ENCODE results near the gene SARNP.

SARNP gene

GRCh38 chr12:55738123-55739024, 79.2 kb downstream of the SARNP start:
- peak; percentile 94 for DNase-seq

DNA sequence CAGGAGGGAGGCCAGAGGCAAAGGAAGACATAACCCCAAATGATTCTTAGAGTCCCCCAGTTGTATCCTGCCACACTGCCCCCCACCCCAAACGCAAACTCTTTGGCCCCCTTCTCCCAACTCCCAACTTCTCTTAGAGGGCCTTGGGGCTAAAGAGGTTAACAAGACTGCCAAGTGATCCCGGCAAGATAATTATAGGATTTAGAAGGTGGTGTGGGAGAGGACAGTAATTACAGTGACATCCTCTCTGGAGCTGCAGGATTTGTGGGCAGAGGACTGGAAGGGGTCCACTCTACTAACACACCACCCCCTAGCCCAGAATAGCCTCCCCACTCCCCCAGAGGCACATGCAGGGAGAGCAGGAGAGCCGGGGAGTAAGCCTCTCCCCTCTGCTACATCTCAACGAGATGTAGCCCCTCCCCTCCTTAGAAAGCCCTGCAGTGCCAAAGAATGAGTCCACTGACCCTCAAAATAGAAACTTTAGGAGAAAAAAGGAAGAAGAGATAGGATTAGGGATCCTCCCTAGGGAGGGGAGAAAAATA, 79.9 kb downstream of the SARNP start:
- DNase-seq, result no peak

GRCh38 chr12:55736780-55737580, 80.5 kb downstream of the SARNP start:
- peak; percentile 67 for DNase-seq

- no peak for DNase-seq
Measured at GRCh38 chr12:55736076-55736475, 81.4 kb downstream of the SARNP start.

GRCh38 chr12:55734595-55734994, 82.9 kb downstream of the SARNP start:
- DNase-seq, result no peak

DNA sequence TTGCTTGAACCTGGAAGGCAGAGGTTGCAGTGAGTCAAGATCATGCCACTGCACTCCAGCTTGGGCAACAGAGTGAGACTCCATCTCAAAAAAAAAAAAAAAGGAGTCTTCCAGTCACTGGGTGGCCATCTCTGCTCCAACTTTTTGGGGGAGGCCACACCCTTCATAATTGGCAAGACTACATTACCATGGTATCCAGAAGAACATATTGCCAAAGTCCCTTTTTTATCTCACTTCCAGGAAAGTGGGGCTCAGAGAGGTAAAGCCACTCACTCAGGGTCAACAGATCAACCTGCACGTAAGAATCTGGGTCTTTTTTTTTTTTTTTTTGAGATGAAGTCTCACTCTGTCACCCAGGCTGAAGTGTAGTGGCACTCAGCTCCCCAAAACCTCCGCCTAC, 83.7 kb downstream of the SARNP start:
- DNase-seq, result no peak

- no peak for DNase-seq
Measured at GRCh38 chr12:55733021-55733555, 84.4 kb downstream of the SARNP start.

- no peak for DNase-seq
Measured at GRCh38 chr12:55732288-55732687, 85.2 kb downstream of the SARNP start.

GRCh38 chr12:55729819-55730818, 87.4 kb downstream of the SARNP start:
- DNase-seq, result peak; percentile 89

- DNase-seq, result peak; percentile 92
Measured at GRCh38 chr12:55728939-55729818, 88.3 kb downstream of the SARNP start, which contains the start of gene CD63. Gene CD63, minus strand, starts transcription at chr12:55729009. Its CDS starts 668 bp downstream, at chr12:55728341.

DNA sequence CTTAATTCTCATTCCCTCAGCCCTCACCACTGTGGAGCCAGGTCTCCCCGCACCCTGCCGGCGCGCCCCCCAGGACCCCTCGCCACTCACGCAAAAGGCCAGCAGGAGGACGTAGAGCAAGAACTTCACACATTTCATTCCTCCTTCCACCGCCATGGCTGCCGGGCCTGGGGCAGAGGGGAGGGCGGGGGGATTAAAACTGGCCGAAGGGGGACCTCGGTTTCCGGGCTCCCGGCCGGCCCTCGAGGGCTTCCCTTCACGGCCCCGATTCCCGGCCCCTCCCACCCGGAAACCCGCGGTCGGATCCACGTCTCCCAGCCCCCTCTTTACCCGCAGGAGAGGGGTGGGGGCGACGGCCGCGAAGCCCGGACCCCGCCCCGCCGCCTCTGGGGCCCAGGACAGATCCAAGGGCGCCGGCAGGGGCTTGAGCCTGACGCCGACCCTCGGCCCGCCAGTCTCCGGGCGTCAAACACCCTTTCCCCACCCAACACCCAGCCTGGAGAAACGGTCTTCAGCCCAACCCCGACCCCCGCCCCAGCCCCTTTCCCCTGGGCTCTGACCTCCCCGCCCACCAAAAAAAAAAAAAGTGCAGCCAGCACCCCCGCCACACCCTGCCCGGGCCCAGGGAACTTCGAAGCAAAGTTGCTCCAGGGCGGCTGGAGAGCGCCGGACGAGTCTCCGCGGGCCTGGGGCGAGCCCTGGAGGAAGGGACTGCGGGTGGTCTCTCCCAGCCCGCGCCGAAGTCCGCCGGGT, 89.2 kb downstream of the SARNP start:
- DNase-seq, result peak; percentile 73

GRCh38 chr12:55727643-55728185, 89.8 kb downstream of the SARNP start:
- DNase-seq, result no peak

DNA sequence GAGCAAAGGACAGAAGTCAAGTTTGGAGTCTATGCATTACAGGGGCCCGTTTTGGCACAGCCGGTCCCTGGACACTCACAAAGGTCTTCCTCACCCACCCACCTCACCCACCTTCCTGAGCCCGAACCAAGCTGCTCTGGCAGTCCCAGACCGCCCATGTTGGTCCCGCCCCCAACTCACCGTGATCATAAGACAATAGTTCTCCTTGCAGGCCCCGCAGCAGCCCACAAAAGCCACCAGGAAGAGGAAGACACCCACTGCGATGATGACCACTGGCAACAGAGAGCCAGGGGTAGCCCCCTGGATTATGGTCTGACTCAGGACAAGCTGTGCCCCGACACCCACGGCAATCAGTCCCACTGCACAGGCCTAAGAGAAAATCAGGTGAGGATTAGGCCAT, 90.6 kb downstream of the SARNP start:
- DNase-seq, result no peak

DNA sequence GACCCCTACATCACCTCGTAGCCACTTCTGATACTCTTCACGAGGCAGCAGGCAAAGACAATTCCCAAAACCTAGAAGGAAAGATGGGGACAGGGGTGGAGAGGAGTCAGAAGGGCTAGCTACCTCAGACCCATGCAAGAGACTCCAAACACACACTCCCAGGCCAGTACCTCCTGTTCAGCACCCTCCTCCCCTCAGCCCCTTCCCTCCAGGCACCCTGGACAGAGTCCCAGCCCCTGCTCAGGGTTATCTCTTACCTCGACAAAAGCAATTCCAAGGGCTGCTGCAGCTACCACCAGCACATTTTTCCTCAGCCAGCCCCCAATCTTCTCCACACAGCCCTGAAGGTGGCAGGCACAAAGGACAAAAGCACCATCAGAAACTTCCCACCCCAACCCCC, 92.0 kb downstream of the SARNP start:
- no peak for DNase-seq

DNA sequence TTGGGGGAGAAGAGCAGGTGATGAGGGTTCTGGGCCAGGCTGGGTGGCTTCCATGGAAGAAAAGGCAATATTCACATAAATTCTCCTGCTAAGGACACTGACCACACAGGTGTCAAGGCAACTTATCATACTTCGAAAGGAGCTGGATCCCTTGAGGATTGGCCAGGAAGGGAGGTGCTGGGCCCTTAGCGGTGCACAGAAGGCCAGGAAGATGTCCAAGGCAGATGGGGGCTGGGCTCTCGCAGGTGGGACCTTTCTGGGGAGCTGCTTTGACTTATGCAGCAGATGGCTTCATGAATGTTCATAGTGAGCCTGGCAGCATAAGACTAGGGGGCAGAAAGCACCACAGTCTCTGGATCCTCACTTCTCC, 92.6 kb downstream of the SARNP start:
- DNase-seq, result no peak

GRCh38 chr12:55724226-55724939, 93.1 kb downstream of the SARNP start:
- DNase-seq, result no peak

- no peak for DNase-seq
Measured at GRCh38 chr12:55723516-55724225, 93.9 kb downstream of the SARNP start.

GRCh38 chr12:55722948-55723347, 94.6 kb downstream of the SARNP start:
- no peak for DNase-seq
